ENCODE measurements around the gene SGMS1. TPM values are rescaled to one million over a fixed set of nuclear protein-coding genes. Genes with fewer than 3 reads are reported as not detected.

The SGMS1 gene
- polyA plus RNA-seq, 2 of the 4 experiments (the other 2 are of a cell fraction): 22.7 to 28.2 TPM

DNA sequence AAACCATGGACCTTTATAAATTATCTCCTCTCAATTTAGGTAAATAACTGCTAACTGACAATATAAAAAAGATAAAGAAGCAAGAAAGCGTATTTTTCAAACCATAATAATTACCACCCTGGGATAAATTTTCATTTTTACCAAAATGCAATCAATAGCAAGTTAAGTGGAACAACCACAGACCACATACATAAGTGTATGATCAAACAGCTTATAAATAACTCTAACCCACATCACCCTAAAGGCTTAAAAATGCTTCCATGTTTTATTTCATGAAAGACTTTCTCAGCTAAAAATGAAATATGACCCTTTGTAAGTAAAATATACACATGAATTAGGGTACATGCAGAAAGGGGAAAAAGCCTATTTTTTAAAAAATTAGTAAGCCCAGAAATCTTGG lies 156.5 kb downstream of the SGMS1 start:
- peaks cover 23% of the 10 kb centered on the region for H3K4me1 ChIP-seq
- POLR2A ChIA-PET: no interaction called here
- no peak overlapping the region for H3K27ac ChIP-seq
- FAIRE-seq (no peak), DNase-seq (ENCODE audit: low read depth in 1 of 2, low spot score in 1 of 2) (no peak), ATAC-seq (no peak)
- TF ChIP-seq ESRRA (IDR thresholded peaks at IDR 0.05; ENCODE audit: borderline replicate concordance, low read length) (no peak), EHMT2 (IDR thresholded peaks at IDR 0.05; ENCODE audit: low read depth) (no peak), BHLHE40 (IDR thresholded peaks at IDR 0.05; ENCODE audit: low read depth, low read length) (no peak), FOSB (CRISPR knock-in tag; IDR thresholded peaks at IDR 0.05) (no peak), MAZ (IDR thresholded peaks at IDR 0.05; ENCODE audit: borderline replicate concordance, low read depth, low read length) (no peak), TP53 (CRISPR knock-in tag; IDR thresholded peaks at IDR 0.05) (no peak)
- TF ChIP-seq, protein P1, sequence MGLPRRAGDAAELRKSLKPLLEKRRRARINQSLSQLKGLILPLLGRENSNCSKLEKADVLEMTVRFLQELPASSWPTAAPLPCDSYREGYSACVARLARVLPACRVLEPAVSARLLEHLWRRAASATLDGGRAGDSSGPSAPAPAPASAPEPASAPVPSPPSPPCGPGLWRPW (IDR thresholded peaks at IDR 0.05): no peak
- TF ChIP-seq, protein P2, sequence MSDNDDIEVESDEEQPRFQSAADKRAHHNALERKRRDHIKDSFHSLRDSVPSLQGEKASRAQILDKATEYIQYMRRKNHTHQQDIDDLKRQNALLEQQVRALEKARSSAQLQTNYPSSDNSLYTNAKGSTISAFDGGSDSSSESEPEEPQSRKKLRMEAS (IDR thresholded peaks at IDR 0.05): no peak
- TF ChIP-seq, protein P3, sequence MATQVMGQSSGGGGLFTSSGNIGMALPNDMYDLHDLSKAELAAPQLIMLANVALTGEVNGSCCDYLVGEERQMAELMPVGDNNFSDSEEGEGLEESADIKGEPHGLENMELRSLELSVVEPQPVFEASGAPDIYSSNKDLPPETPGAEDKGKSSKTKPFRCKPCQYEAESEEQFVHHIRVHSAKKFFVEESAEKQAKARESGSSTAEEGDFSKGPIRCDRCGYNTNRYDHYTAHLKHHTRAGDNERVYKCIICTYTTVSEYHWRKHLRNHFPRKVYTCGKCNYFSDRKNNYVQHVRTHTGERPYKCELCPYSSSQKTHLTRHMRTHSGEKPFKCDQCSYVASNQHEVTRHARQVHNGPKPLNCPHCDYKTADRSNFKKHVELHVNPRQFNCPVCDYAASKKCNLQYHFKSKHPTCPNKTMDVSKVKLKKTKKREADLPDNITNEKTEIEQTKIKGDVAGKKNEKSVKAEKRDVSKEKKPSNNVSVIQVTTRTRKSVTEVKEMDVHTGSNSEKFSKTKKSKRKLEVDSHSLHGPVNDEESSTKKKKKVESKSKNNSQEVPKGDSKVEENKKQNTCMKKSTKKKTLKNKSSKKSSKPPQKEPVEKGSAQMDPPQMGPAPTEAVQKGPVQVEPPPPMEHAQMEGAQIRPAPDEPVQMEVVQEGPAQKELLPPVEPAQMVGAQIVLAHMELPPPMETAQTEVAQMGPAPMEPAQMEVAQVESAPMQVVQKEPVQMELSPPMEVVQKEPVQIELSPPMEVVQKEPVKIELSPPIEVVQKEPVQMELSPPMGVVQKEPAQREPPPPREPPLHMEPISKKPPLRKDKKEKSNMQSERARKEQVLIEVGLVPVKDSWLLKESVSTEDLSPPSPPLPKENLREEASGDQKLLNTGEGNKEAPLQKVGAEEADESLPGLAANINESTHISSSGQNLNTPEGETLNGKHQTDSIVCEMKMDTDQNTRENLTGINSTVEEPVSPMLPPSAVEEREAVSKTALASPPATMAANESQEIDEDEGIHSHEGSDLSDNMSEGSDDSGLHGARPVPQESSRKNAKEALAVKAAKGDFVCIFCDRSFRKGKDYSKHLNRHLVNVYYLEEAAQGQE (IDR thresholded peaks at IDR 0.05): no peak
- TF ChIP-seq, protein P4, sequence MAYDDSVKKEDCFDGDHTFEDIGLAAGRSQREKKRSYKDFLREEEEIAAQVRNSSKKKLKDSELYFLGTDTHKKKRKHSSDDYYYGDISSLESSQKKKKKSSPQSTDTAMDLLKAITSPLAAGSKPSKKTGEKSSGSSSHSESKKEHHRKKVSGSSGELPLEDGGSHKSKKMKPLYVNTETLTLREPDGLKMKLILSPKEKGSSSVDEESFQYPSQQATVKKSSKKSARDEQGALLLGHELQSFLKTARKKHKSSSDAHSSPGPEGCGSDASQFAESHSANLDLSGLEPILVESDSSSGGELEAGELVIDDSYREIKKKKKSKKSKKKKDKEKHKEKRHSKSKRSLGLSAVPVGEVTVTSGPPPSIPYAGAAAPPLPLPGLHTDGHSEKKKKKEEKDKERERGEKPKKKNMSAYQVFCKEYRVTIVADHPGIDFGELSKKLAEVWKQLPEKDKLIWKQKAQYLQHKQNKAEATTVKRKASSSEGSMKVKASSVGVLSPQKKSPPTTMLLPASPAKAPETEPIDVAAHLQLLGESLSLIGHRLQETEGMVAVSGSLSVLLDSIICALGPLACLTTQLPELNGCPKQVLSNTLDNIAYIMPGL (CRISPR knock-in tag; IDR thresholded peaks at IDR 0.05; ENCODE audit: borderline replicate concordance): no peak
- TF ChIP-seq, protein P5, sequence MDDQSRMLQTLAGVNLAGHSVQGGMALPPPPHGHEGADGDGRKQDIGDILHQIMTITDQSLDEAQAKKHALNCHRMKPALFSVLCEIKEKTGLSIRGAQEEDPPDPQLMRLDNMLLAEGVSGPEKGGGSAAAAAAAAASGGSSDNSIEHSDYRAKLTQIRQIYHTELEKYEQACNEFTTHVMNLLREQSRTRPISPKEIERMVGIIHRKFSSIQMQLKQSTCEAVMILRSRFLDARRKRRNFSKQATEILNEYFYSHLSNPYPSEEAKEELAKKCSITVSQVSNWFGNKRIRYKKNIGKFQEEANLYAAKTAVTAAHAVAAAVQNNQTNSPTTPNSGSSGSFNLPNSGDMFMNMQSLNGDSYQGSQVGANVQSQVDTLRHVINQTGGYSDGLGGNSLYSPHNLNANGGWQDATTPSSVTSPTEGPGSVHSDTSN (IDR thresholded peaks at IDR 0.05): no peak
- 98% methylated on average over 1 of the region's 1 CpG for WGBS (ENCODE audit: missing lambda C conversion rate)
- no peaks in the 10 kb centered on the region for H3K9me3 ChIP-seq
- CTCF ChIA-PET: no interaction called here
- H3K4me2 ChIP-seq: no peak overlapping the region
- H3K4me3 ChIP-seq: no peak overlapping the region

DNA sequence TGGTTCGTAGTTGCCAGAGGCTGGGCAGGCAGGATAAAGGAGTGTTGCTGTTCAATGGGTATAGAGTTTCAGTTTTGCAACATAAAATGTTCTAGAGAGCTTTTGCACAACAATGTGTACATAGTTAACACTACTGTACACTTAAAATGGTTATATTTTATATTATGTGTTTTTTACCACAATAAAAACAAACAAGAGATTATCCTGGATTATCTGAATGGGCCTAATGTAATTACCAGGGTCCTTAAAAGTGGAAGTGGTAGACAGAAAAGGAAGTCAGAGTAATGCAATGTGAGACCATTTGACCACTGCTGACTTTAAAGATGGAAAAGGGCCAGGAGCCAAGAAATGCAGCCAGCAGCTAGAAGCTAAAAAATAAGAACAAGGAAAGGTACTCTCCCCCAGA lies 159.7 kb downstream of the SGMS1 start:
- no peak overlapping the region for H3K4me3 ChIP-seq
- no peaks in the 10 kb centered on the region for H3K9me3 ChIP-seq
- H3K27ac ChIP-seq: no peak overlapping the region
- ATAC-seq (no peak), FAIRE-seq (no peak), DNase-seq (ENCODE audit: low read depth in 1 of 2, low spot score in 1 of 2) (no peak)
- WGBS (ENCODE audit: missing lambda C conversion rate): 91% methylated on average over 1 of the region's 1 CpG
- H3K4me1 ChIP-seq: no peaks in the 10 kb centered on the region
- ChIA-PET POLR2A (no interaction called here), CTCF (interaction anchor here (0.6 kb wide), 1 partner anchor 22 kb away, joined by 3 read pairs; no protein-coding TSS in a partner anchor)
- H3K4me2 ChIP-seq: no peak overlapping the region
- TF ChIP-seq POLR2A (IDR thresholded peaks at IDR 0.05; ENCODE audit: low read length) (no peak), MAZ (IDR thresholded peaks at IDR 0.05; ENCODE audit: borderline replicate concordance, low read depth, low read length) (no peak), EHF (CRISPR knock-in tag; IDR thresholded peaks at IDR 0.05) (no peak), GATA3 (IDR thresholded peaks at IDR 0.05; ENCODE audit: borderline replicate concordance) (no peak), NR3C1 (IDR thresholded peaks at IDR 0.05) (no peak), EHMT2 (IDR thresholded peaks at IDR 0.05; ENCODE audit: low read depth) (no peak), HOXB5 (CRISPR knock-in tag; IDR thresholded peaks at IDR 0.05) (no peak)

DNA sequence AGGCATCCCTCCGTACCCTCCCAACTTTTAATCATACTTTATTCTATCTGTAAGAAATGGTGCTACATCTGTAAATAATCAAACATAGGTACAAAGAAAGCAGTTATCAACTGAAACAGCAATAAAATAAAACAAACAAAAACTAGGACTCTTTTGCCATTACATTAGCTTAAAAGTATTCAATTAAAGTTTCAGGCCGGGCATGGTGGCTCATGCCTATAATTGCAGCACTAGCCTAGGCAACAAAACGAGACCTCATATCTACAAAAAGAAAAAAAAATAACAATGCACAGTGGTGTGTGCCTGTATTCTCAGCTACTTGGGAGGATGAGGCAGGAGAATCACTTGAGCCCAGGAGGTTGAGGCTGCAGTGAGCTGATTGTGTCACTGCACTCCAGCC lies 161.9 kb downstream of the SGMS1 start:
- POLR2A ChIA-PET: no interaction called here
- no peak overlapping the region for H3K27ac ChIP-seq
- CTCF ChIA-PET: interaction anchor here (0.7 kb wide), 1 partner anchor 12 kb away, joined by 3 read pairs; no protein-coding TSS in a partner anchor
- FAIRE-seq: no peak
- H3K4me2 ChIP-seq: no peak overlapping the region
- H3K4me3 ChIP-seq: no peak overlapping the region
- no peak for DNase-seq (ENCODE audit: low read depth in 1 of 2, low spot score in 1 of 2)
- no peak for ATAC-seq
- 89% methylated on average over 3 of the region's 3 CpGs for WGBS (ENCODE audit: missing lambda C conversion rate)
- H3K9me3 ChIP-seq: no peaks in the 10 kb centered on the region
- H3K4me1 ChIP-seq: no peaks in the 10 kb centered on the region
- no peak for TF ChIP-seq CBX8 (IDR thresholded peaks at IDR 0.05)

All from A549 (cell line).